IPS DF 19.7 (cell line): ENCODE data around the gene ANKRD53.
"Not testable (repeated sequence)": the region's sequence is repeated elsewhere in the genome, so short reads cannot be mapped to it uniquely, and the experiment has no call there.

Experiments used
- DNase-seq: peaks from one replicate; pipeline ENCODE4 v3.0.0-alpha.2; 2013; ENCODE audit warnings: low read depth, low spot score

Gene ANKRD53

DNA sequence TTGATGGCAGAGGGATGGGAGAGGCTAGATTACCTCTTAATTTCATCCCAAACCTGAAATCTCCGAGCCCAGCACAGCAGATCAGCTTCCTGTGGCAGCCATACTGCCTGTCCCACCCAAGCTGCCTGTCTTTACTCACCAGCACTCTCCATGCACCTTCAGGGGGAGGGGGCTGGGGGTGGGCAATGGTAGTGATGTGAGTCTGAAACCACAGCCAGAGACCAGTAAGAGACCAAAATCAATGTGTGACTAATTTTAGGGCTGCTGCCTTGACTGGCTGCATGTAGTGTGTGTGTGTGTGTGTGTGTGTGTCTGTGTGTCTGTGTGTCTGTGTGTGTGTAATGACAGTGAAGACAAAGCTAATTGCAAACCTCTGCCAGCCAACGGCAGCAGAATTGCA lies 27.9 kb downstream of the ANKRD53 start:
- DNase-seq = no peak

DNA sequence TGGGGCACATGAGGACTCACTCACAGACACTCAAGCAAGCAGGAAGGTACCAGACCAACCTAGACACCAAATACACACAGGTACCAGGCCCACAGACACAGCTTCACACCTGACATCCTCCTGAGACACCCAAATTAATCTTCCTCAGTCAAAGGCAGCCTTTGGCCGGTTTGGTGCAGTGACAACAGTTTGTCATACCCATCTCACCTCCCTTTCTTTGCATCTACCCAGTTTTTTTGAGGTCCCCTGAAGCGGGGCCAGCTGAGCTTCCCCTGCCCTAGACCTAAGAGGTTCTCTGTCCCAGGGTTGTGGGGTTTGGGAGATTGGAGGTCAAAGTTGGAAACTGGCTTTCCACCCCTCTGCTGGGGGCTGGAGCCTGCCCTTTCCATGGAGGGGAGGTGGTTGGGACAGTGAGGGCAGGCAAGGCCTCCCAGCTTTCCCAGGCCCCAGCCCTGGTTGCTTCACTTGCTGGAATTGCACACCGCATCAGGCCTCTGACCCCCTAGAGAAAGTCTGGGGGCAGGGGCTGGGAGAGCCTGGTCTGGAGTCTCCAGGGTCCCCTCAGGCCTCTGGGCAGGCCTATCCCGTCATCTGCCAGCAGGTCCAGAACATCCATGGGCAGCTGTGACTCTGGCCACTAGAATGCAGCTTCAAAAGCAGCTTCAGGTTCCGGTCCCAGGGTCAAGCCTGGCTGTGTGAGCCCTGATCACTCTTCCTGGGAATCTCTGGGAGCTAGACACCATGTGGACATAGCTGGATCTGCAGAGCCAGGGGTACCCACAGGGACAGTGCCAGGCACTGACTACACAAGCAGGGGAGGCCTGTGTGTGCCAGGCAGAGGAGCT lies 28.7 kb downstream of the ANKRD53 start:
- no peak for DNase-seq

DNA sequence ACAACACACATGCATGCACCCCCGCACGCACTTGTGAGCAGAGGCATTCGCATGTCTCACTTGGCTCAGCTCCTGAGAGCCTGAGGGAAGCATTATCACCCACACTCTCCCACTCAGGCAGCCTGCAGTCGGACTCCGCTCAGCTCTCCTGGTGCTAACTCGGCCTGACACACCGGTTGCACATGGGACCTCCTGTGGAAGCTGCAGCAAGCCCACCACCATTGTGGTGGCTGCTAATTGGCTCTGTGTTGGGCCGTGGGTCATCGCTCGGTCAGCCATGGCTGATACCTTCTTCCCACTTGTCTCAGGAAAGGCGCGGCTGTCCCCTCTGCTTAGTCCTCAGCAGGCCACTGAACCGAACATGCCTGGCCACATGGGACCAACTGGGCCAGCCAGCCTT lies 29.9 kb downstream of the ANKRD53 start:
- no peak for DNase-seq

DNA sequence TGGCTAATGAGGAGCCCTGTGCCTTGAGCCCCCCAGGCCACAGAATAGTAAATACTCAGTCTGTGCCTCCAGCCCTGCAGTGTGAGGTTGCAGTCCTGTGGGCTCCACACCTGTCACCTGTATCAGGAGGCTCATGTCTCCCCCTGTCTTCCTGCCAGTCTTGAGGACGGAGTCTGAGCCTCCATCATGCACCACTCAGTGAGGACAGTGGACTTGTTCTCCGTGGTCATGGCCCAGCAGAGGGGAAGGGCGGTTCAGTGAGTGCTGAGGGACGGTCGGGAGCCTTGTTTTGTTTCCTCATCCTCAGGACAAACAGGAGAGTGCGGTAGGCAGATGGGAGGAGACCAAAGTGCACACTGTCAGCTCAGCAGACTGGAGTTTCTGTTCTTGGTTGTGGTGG lies 33.4 kb downstream of the ANKRD53 start:
- not testable (repeated sequence) for DNase-seq

DNA sequence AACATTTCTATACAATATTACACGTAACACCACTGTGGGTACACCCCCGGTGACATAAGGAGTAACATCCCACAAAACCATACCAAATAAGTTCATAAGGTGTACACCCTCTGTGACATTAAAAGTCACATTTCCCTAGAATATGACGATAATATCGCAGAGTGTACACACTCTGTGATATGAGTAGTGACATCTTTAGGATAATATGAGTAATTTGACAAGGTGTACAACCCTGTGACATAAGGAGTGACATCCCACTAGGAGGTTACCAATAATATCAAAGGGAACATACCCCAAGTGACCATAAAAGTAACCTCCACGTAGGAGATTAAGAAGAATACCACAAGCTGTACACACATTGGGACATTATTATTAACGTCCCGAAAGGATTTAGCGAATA lies 40.2 kb downstream of the ANKRD53 start:
- no peak for DNase-seq

DNA sequence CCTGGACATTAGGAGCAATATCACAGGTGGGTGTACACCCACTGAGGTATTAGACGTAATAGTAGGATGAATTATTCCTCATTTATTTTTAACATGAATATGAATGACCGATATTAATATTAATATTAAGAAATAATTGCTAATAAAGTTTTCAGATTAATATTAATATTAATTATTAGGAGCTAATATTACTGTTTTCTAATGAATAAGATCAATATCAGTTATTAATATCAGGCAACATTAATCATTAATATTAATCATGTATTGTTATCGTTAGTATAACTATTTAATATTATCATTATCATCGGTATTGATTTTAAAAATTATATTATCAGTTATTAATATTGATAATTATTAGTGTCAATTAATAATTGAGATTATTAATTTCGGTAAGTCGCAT lies 41.6 kb downstream of the ANKRD53 start:
- DNase-seq = not testable (repeated sequence)

DNA sequence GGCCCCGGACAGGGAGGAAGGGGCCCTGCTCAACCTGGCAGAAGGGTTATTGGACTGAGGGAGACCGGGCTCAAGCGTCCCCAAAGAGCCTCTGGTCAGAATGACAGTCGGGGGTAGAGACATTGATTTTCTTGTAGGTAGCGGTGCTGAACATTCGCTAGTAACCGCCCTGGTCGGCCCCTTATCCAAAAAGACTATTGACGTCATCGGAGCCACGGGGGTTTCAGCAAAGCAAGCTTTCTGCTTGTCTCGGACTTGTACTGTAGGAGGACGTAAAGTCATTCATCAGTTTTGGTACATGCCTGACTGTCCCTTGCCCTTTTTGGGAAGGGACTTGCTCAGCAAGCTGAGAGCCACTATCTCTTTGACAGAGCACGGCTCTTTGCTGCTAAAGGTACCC lies 43.0 kb downstream of the ANKRD53 start:
- not testable (repeated sequence) for DNase-seq

DNA sequence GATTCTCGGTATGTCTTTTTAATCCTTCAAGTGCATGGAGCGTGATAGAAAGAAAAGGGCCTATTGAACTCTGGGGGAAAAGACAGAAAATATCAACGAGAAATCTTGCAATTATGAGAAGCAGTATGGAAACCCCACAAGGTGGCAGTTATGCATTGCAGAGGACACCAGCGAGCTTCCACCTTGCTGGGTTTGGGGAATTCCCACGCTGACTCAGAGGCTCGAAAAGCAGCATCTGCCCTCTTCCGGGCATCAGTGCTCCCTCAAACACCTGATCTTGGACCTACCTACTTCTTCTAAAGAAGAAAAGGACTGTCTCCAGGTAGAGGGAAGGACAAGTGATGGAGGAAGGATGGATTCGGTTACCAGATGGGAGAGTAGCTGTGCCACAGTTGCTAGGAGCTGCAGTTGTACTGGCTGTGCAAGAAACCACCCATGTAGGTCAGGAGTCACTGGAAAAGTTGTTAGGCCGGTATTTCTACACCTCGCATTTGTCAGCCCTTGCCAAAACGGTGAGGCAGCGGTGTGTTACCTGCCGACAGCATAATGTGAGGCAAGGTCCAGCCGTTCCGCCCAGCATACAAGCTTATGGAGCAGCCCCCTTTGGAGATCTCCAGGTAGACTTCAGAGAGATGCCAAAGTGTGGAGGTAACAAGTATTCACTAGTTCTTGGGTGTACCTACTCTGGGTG lies 45.3 kb downstream of the ANKRD53 start:
- DNase-seq = not testable (repeated sequence)
